CD4-positive, CD25-positive, alpha-beta regulatory T cell (primary cell): ENCODE data around the gene SUPT5H. TPM values are rescaled to one million over a fixed set of nuclear protein-coding genes. Genes with fewer than 3 reads are reported as not detected.
A peak's percentile ranks its signal among the peaks of the same experiment; 100 is the strongest.

ENCODE experiments used
- ATAC-seq, 2 donors: fragments of 150-1000 bp; cut with Tn5 transposase; one replicate each; pipeline ENCODE4 v1.10.0; 2021; ENCODE audit warnings: low read depth in 2 of 2, moderate number of reproducible peaks in 2 of 2, moderate library complexity in 1 of 2
- DNase-seq, 3 donors: peaks; one replicate each; pipeline versions ENCODE4 v3.0.0 to v3.0.0-alpha.2; 2012 to 2022; ENCODE audit warnings: mixed read lengths in 1 of 3
- H3K27ac ChIP-seq: one replicate; pipeline ENCODE4 v1.7.0; 2013; ENCODE audit warnings: mild to moderate bottlenecking, low read length; ENCODE audit not compliant: insufficient read depth, poor library complexity, severe bottlenecking
- H3K27me3 ChIP-seq: one replicate; pipeline ENCODE4 v1.7.0; 2013; ENCODE audit warnings: low read length; ENCODE audit not compliant: control insufficient read depth, insufficient read depth
- H3K36me3 ChIP-seq: one replicate; pipeline ENCODE4 v1.7.0; 2013; ENCODE audit warnings: mild to moderate bottlenecking, low read length, moderate library complexity; ENCODE audit not compliant: control insufficient read depth, insufficient read depth
- H3K4me1 ChIP-seq: 2 replicates; pipeline ENCODE4 v1.7.0; 2013; ENCODE audit warnings: mild to moderate bottlenecking, low read length; ENCODE audit not compliant: insufficient read depth, control insufficient read depth, poor library complexity, severe bottlenecking
- H3K4me3 ChIP-seq: one replicate; pipeline ENCODE4 v1.7.0; 2013; ENCODE audit warnings: low read depth, mild to moderate bottlenecking, low read length, moderate library complexity
- H3K9me3 ChIP-seq, 2 experiments: 1 replicate in 1 of 2; 2 replicates in 1 of 2; pipeline ENCODE4 v1.7.0; 2013; ENCODE audit warnings: low read length in 2 of 2, mild to moderate bottlenecking in 1 of 2, moderate library complexity in 1 of 2; ENCODE audit not compliant: control insufficient read depth in 2 of 2
- H3K27ac Mint-ChIP-seq, 3 donors: one replicate each; pipeline ENCODE4 v1.8.0; 2020 to 2022; ENCODE audit warnings: mild to moderate bottlenecking in 3 of 3, mixed read lengths in 3 of 3, moderate library complexity in 2 of 3
- H3K27me3 Mint-ChIP-seq: one replicate; pipeline ENCODE4 v1.8.0; 2022; ENCODE audit warnings: mild to moderate bottlenecking, mixed read lengths
- H3K36me3 Mint-ChIP-seq: one replicate; pipeline ENCODE4 v1.8.0; 2020; ENCODE audit warnings: mixed read lengths
- H3K4me1 Mint-ChIP-seq, 4 donors: one replicate each; pipeline ENCODE4 v1.8.0; 2020 to 2022; ENCODE audit warnings: mixed read lengths in 4 of 4, mild to moderate bottlenecking in 1 of 4
- H3K4me3 Mint-ChIP-seq, 4 donors: one replicate each; pipeline ENCODE4 v1.8.0; 2020 to 2022; ENCODE audit warnings: mild to moderate bottlenecking in 4 of 4, mixed read lengths in 4 of 4, moderate library complexity in 3 of 4
- H3K9me3 Mint-ChIP-seq, 7 donors: one replicate each; pipeline ENCODE4 v1.8.0; 2020 to 2022; ENCODE audit warnings: mixed read lengths in 7 of 7, mild to moderate bottlenecking in 3 of 7, moderate library complexity in 2 of 7
- polyA plus RNA-seq, 4 donors: library from polyadenylated mRNA; unstranded; fragments of 300-500 nt; fragmentation: Illumina TruSeq; gene quantifications; one replicate each; pipeline ENCODE4 v1.2.3, GENCODE V29; 2021
- total RNA-seq: library from RNA; stranded (reverse); gene quantifications from one replicate; pipeline ENCODE4 v1.2.3, GENCODE V29; 2022

Gene SUPT5H
- total and polyA plus RNA-seq, 5 donors from 2014 or later = 75.1 to 322 (median 83.5) TPM

GRCh38 chr19:39483141-39483540, 37.8 kb downstream of the SUPT5H start:
- peak overlapping the region; percentile 64 to 92 (median 72) for H3K4me3 Mint-ChIP-seq
- Histone ChIP-seq H3K9me3 (no peaks in the 10 kb centered on the region), H3K36me3 (peaks cover 27% of the 10 kb centered on the region), H3K27me3 (no peaks in the 10 kb centered on the region), H3K27ac (no peak overlapping the region), H3K4me3 (no peak overlapping the region), H3K4me1 (peaks cover 19% of the 10 kb centered on the region)
- H3K9me3 Mint-ChIP-seq = no peaks in the 10 kb centered on the region
- peak overlapping the region in 1 of 3 donors; percentile 40 for H3K27ac Mint-ChIP-seq
- H3K4me1 Mint-ChIP-seq = peaks cover 4 to 32% (median 25%) of the 10 kb centered on the region in 4 donors
- no peak for DNase-seq
- ATAC-seq = no peak
- H3K27me3 Mint-ChIP-seq = no peaks in the 10 kb centered on the region
- peaks cover 16% of the 10 kb centered on the region for H3K36me3 Mint-ChIP-seq

- Mint-ChIP-seq H3K9me3 (no peaks in the 10 kb centered on the region), H3K4me3 (peak overlapping the region in 1 of 4 donors; percentile 66), H3K27ac (no peak overlapping the region), H3K27me3 (peaks cover 5% of the 10 kb centered on the region), H3K4me1 (no peaks in the 10 kb centered on the region), H3K36me3 (peaks cover 30% of the 10 kb centered on the region)
- DNase-seq (no peak), ATAC-seq (no peak)
- Histone ChIP-seq H3K4me3 (no peak overlapping the region), H3K36me3 (peaks cover 50% of the 10 kb centered on the region), H3K27ac (no peak overlapping the region), H3K27me3 (no peaks in the 10 kb centered on the region), H3K4me1 (no peaks in the 10 kb centered on the region), H3K9me3 (no peaks in the 10 kb centered on the region)
Observed at GRCh38 chr19:39489756-39490155, 44.4 kb downstream of the SUPT5H start.

GRCh38 chr19:39492225-39492624, 46.8 kb downstream of the SUPT5H start:
- Histone ChIP-seq H3K27ac (no peak overlapping the region), H3K4me3 (no peak overlapping the region), H3K27me3 (peaks cover 2% of the 10 kb centered on the region), H3K9me3 (no peaks in the 10 kb centered on the region), H3K4me1 (no peaks in the 10 kb centered on the region), H3K36me3 (peaks cover 27% of the 10 kb centered on the region)
- Mint-ChIP-seq H3K27ac (no peak overlapping the region), H3K9me3 (no peaks in the 10 kb centered on the region), H3K36me3 (peaks cover 17% of the 10 kb centered on the region), H3K4me1 (peaks cover 0 to 4% (median 0%) of the 10 kb centered on the region in 4 donors), H3K27me3 (peaks cover 15% of the 10 kb centered on the region), H3K4me3 (no peak overlapping the region)
- no peak for ATAC-seq
- no peak for DNase-seq

- Histone ChIP-seq H3K4me1 (peaks cover 2% of the 10 kb centered on the region), H3K27me3 (peaks cover 2% of the 10 kb centered on the region), H3K9me3 (no peaks in the 10 kb centered on the region), H3K36me3 (peaks cover 27% of the 10 kb centered on the region), H3K4me3 (no peak overlapping the region), H3K27ac (no peak overlapping the region)
- H3K4me1 Mint-ChIP-seq = peaks cover 0 to 4% (median 0%) of the 10 kb centered on the region in 4 donors
- H3K36me3 Mint-ChIP-seq = peaks cover 17% of the 10 kb centered on the region
- no peak for DNase-seq
- H3K9me3 Mint-ChIP-seq = no peaks in the 10 kb centered on the region
- ATAC-seq = no peak
- no peak overlapping the region for H3K27ac Mint-ChIP-seq
- H3K4me3 Mint-ChIP-seq = no peak overlapping the region
- H3K27me3 Mint-ChIP-seq = peaks cover 20% of the 10 kb centered on the region
Observed at GRCh38 chr19:39492788-39493187, 47.4 kb downstream of the SUPT5H start.

GRCh38 chr19:39494661-39495060, 49.3 kb downstream of the SUPT5H start:
- Histone ChIP-seq H3K27ac (no peak overlapping the region), H3K27me3 (peaks cover 6% of the 10 kb centered on the region), H3K4me1 (peaks cover 17% of the 10 kb centered on the region), H3K9me3 (no peaks in the 10 kb centered on the region), H3K4me3 (no peak overlapping the region), H3K36me3 (peaks cover 9% of the 10 kb centered on the region)
- Mint-ChIP-seq H3K27ac (no peak overlapping the region), H3K4me1 (peaks cover 4 to 14% (median 8%) of the 10 kb centered on the region in 4 donors), H3K36me3 (peaks cover 6% of the 10 kb centered on the region), H3K27me3 (peaks cover 34% of the 10 kb centered on the region), H3K9me3 (no peaks in the 10 kb centered on the region), H3K4me3 (no peak overlapping the region)
- ATAC-seq (no peak), DNase-seq (no peak)

GRCh38 chr19:39496063-39496462, 50.7 kb downstream of the SUPT5H start:
- no peak overlapping the region for H3K27ac Mint-ChIP-seq
- H3K27ac ChIP-seq = no peak overlapping the region

GRCh38 chr19:39497701-39497995, 52.3 kb downstream of the SUPT5H start:
- no peaks in the 10 kb centered on the region for H3K9me3 ChIP-seq
- DNase-seq = no peak
- H3K36me3 ChIP-seq = no peaks in the 10 kb centered on the region
- H3K4me1 ChIP-seq = peaks cover 18% of the 10 kb centered on the region
- H3K4me1 Mint-ChIP-seq = peaks cover 4 to 20% (median 11%) of the 10 kb centered on the region in 4 donors
- H3K27me3 Mint-ChIP-seq = peaks cover 57% of the 10 kb centered on the region
- no peak for ATAC-seq
- peaks cover 0 to 2% (median 0%) of the 10 kb centered on the region in 7 donors for H3K9me3 Mint-ChIP-seq
- H3K27ac Mint-ChIP-seq = no peak overlapping the region
- H3K4me3 Mint-ChIP-seq = no peak overlapping the region
- peaks cover 19% of the 10 kb centered on the region for H3K27me3 ChIP-seq
- peaks cover 3% of the 10 kb centered on the region for H3K36me3 Mint-ChIP-seq
- H3K4me3 ChIP-seq = no peak overlapping the region
- no peak overlapping the region for H3K27ac ChIP-seq

More at GRCh38 chr19:39496063-39496462, 50.7 kb downstream of the SUPT5H start:
- peaks cover 3% of the 10 kb centered on the region for H3K36me3 Mint-ChIP-seq
- H3K4me1 Mint-ChIP-seq = peaks cover 4 to 20% (median 11%) of the 10 kb centered on the region in 4 donors
- ATAC-seq = no peak
- no peak for DNase-seq
- peak overlapping the region in 1 of 4 donors; percentile 40 for H3K4me3 Mint-ChIP-seq
- Histone ChIP-seq H3K9me3 (no peaks in the 10 kb centered on the region), H3K36me3 (peaks cover under 1% of the 10 kb centered on the region), H3K27me3 (peaks cover 17% of the 10 kb centered on the region), H3K4me1 (peaks cover 17% of the 10 kb centered on the region), H3K4me3 (no peak overlapping the region)
- peaks cover 0 to 2% (median 0%) of the 10 kb centered on the region in 7 donors for H3K9me3 Mint-ChIP-seq
- peaks cover 46% of the 10 kb centered on the region for H3K27me3 Mint-ChIP-seq

GRCh38 chr19:39497996-39498797, 52.8 kb downstream of the SUPT5H start:
- Histone ChIP-seq H3K4me3 (peak overlapping the region; percentile 13), H3K9me3 (no peaks in the 10 kb centered on the region), H3K4me1 (peaks cover 24% of the 10 kb centered on the region), H3K27me3 (peaks cover 19% of the 10 kb centered on the region), H3K36me3 (no peaks in the 10 kb centered on the region), H3K27ac (no peak overlapping the region)
- peak overlapping the region in 1 of 3 donors; percentile 28 for H3K27ac Mint-ChIP-seq
- DNase-seq = peak in 2 of 3 donors; percentile 22 to 30
- ATAC-seq = peak; percentile 11 to 43
- peaks cover 0 to 2% (median 0%) of the 10 kb centered on the region in 7 donors for H3K9me3 Mint-ChIP-seq
- no peaks in the 10 kb centered on the region for H3K36me3 Mint-ChIP-seq
- H3K27me3 Mint-ChIP-seq = peaks cover 57% of the 10 kb centered on the region
- H3K4me3 Mint-ChIP-seq = peak overlapping the region; percentile 6 to 73 (median 48)
- peaks cover 4 to 23% (median 13%) of the 10 kb centered on the region in 4 donors for H3K4me1 Mint-ChIP-seq
